Sciatic nerve (tissue), 2 donors: ENCODE data around the gene PECR. TPM values are rescaled to one million over a fixed set of nuclear protein-coding genes. Genes with fewer than 3 reads are reported as not detected.

ENCODE experiments used
- ATAC-seq: fragments of 200-7000 bp; cut with Tn5 transposase; one replicate; pipeline ENCODE4 v1.9.1; 2020; ENCODE audit warnings: mild to moderate bottlenecking, moderate library complexity
- DNase-seq: peaks from one replicate; pipeline ENCODE4 v3.0.0-alpha.2; 2020; ENCODE audit warnings: low spot score
- intact Hi-C: fragments of 100-400 bp; cut with DNase I; formaldehyde crosslinking; loops from one replicate; pipeline ENCODE4 v1.14.2; 2022
- total RNA-seq: library from RNA; stranded (reverse); fragmentation: NEBNext Ultra II Directional; extraction: Animal tissue kit (Norgen Biotek cat#: 25700); gene quantifications from one replicate; pipeline ENCODE4 v1.2.1, GENCODE V29; 2021
- donor health status: DM: no; HTN: no; CAD: no.
- donor health status: DM: no; HTN: no; CAD: no.

Gene PECR
- total RNA-seq, 1 donor from 2014 or later = 15.1 TPM

DNA sequence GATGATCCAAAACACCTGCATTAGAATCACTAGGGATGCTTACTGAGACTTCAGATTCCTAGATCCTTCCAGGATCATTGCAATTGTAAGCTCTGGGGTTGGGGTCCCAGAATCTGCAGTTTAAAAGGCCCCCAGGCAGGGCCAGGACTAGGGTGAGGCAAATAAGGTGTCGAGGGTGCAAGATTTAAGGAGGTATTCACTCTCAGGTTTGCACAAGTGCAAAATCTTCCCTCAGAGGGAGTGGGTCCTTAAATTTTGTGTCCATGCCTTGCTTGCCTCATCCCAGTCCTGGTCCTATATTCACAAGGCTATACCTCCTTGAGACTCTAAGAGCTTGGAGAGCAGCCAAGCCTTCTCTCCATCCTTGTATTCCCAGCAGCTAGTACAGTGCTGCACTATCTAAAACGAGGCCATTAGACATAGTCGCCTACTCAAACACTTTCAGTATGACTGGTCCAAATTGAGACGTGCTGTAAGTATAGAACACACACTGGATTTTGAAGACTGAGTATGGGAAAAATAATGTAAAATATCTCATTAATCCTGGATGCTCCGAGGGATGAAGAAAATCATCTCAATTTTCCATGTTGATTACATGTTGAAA is 36.6 kb downstream of the PECR start:
- intact Hi-C loops = no loop called here
- ATAC-seq (no peak), DNase-seq (no peak)

DNA sequence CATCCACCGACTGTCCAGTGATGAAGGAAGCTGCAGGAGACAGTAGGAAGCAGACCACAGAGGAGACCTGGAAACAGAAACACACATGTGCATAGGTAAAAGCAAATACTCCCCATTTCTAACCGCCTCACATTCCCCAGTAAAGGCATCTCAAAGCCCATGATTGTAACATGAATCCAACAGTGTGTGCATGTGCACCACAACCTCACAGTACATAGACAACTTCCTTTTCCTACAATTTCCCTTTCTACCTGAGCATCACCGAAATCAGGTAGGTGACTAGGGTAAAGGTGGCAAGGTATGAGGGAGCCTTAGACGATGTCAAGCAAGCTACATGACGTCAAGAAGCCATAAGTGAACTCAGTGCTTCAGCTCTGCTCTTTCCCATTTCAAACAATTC is 37.7 kb downstream of the PECR start:
- intact Hi-C loops = no loop called here
- ATAC-seq (no peak), DNase-seq (no peak)

DNA sequence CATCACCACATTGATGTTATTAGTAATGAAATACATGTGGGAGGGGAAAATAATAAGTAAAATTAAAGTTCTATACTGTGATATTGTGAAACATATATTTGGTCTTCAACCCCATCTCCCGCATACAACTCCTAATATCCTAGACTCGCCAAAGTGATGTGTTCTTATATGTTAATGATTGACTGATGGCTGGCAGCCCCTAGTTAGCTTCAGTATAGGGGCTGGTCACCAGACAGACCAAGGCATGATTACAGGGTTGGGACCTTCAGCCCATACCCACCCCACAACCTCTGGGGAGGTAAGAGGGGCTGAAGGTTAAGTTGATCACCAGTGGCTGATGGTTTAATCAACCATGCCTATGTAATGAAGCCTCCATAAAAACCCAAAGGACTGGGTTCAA is 40.2 kb downstream of the PECR start:
- ATAC-seq = no peak
- intact Hi-C loops = no loop called here
- no peak for DNase-seq

- intact Hi-C loops = no loop called here
- DNase-seq = no peak
These were observed 41.7 kb downstream of the PECR start for GRCh38 chr2:216039918-216040317.

DNA sequence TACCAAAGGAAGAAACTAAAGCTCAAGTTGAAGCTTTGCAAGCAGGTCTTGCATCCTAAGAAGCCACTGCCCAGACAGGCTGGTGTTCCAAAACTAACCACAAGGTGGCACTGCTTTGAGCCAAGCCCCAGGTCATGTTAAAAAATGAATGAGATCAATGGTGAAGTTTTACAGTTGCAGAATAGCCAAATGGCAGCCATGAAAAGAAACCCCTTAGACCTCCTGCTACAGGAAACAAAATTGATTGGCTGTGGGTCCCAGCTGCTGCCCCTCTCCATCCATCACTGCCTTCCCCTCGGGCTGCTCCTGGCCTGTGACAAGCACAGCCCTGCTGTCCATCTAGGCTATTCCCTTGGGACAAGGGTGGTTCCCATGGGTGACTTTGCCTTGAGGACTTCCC is 47.5 kb downstream of the PECR start:
- intact Hi-C loops = no loop called here
- ATAC-seq (peak; percentile 67), DNase-seq (peak; percentile 73)

More at GRCh38 chr2:216039918-216040317, 41.7 kb downstream of the PECR start:
- no peak for ATAC-seq

GRCh38 chr2:216033403-216033802 is 48.2 kb downstream of the PECR start:
- intact Hi-C loops = no loop called here
- no peak for ATAC-seq

DNA sequence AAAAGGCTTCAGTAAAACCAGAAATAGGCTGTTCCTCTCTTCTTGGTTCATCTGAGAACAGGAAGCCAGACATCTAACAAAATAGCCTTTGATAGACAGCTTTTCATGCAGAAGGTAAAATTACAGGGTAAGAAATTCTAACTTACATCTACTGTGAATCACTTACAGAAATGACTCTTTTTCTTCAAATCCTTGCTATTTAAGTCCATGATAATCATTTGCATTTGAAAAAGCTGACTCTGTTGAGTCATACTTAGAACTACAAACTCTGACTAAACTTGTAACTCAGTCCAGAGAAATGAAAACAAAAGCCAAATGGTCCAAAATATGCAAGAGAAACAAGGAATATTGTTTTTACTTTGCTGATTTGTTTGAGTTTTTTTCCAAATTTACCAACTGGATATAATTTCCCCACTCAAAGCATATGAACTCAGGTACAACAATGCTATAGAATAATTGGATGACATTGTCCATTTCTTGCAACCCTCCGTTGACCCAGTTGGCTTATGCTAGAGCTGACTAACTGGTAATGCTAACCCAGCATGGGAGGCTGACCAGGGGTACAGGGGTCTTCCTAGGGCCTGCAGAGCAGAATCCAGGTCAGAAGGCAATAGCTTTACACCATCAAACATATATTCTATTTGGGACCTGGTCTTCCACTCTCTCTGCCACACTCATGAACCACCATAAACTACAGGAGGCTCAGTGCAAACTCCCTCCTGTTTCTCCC is 49.5 kb downstream of the PECR start:
- intact Hi-C loops = no loop called here
- ATAC-seq (no peak), DNase-seq (no peak)

More at GRCh38 chr2:216033403-216033802, 48.2 kb downstream of the PECR start:
- DNase-seq = no peak

DNA sequence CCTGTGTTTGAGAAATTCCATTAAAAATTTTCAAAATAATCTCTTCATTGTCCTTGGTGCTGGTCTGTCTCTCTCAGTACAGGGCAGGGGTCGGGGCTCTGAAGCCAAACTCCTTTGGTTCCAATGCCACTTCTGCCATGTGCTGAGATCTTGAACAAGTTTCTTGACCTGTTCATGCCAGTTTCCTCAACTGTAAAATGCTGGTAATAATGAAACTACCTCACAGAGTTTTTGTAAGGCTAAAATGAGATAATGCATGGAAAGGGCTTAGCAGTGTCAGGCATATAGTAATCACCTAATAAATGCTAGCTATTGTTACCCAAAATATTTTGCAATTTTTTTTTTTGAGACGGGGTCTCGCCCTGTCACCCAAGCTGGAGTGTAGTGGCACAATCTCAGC is 51.4 kb downstream of the PECR start:
- intact Hi-C loops = no loop called here
- ATAC-seq = no peak
- no peak for DNase-seq

DNA sequence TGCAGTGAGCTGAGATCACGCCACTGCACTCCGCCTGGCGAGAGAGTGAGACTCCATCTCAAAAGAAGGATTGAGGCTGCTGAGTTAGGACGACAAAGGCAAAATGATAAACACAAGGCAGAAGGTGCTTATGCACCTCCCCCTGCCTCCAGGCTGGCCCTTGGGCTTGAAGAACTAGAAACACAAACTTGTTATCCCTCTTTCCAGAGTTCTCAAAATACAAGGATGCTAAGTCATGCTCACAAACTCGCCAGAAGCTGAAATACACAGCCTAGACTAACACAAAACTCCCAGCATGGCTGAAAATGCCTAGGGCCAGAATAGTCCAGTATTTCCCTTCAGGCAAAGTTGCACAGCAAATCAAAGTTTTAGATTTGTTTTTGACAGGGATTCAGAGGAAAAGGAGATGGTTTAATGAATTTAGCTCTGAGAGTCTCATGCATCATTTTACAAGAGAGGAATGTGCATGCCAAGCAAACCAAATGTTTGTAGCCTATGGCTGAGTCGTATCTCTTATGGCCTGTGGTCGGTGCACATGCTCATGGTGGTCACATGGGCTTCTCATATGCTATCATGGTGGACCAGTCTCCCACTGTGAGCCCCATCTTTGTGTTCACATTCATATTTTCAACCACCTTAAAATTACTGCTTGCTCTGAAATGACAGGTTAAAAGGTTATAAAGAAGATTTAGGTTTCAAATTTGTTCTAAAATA is 52.0 kb downstream of the PECR start:
- intact Hi-C loops = no loop called here
- ATAC-seq = no peak
- DNase-seq = no peak

- no peak for ATAC-seq
- intact Hi-C loops = no loop called here
- DNase-seq = no peak
These were observed 56.8 kb downstream of the PECR start for GRCh38 chr2:216024779-216025336.

- ATAC-seq = no peak
- intact Hi-C loops = no loop called here
- no peak for DNase-seq
These were observed 58.5 kb downstream of the PECR start for GRCh38 chr2:216023055-216023648.

- ATAC-seq (no peak), DNase-seq (no peak)
- intact Hi-C loops = no loop called here
These were observed 59.6 kb downstream of the PECR start for GRCh38 chr2:216021768-216022565.

GRCh38 chr2:216018709-216019108 is 62.9 kb downstream of the PECR start:
- ATAC-seq = no peak
- intact Hi-C loops = no loop called here

DNA sequence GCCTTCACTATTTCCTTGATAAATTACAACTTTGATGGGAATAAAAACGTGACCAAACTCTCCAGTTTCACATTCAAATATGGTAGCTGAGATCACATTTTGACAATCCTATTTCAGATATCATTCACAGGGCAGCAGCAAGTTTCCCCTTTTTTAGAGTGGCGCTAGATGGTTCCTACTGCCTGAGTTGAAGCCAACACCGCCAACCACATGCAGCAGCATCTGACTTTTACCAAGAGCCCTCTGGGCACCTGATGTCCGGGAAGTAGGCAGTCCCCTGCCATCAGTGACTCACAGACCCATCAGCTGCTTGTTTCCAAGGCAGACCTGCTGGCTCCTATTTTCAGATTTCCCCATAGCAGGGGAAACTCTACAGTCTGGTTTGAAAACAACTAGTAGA is 64.2 kb downstream of the PECR start:
- DNase-seq (no peak), ATAC-seq (no peak)
- intact Hi-C loops = no loop called here

More at GRCh38 chr2:216018709-216019108, 62.9 kb downstream of the PECR start:
- DNase-seq = no peak

GRCh38 chr2:216016581-216016980 is 65.0 kb downstream of the PECR start:
- intact Hi-C loops = no loop called here
- DNase-seq (no peak), ATAC-seq (no peak)

GRCh38 chr2:216015722-216016464 is 65.7 kb downstream of the PECR start:
- no peak for DNase-seq
- intact Hi-C loops = no loop called here
- ATAC-seq = no peak

DNA sequence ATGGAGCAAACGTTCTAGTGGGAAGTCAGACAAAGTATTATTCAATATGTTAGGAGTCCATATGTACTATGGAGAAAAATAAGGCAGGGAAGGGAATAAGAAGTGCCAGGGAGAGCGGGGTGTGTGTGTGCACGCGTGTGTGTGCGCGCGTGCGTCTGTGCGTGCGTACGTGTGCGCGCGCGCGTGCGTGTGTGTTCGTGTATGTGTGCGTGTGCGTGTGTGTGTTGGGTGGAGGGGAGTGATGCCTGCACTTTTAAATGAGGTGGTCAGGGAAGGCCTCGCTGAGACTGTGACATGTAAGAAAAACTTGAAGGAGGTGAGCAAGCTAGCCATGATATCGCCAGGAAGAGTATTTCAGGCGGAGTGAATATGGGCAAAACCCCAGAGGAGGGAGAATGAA is 66.6 kb downstream of the PECR start:
- DNase-seq = no peak
- intact Hi-C loops = no loop called here

DNA sequence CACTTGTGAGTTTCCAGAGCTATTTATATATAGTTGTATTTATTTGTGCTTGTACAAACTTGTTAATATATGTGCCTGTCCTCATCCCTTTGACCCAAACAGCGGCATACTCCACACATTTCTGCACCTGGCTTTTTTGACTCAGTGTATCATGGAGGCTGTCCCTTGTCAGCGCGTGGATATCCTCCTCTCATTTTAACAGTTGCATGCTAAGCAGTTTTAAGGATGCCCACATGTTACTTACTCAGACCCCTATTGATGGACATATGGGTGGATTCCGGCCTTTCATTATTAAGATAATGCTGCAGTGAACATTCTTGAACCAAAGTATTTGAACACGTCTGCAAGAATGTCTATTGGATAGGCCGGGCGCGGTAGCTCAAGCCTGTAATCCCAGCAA is 67.6 kb downstream of the PECR start:
- DNase-seq = no peak
- ATAC-seq = no peak
- intact Hi-C loops = no loop called here

More for the DNA sequence above, 66.6 kb downstream of the PECR start:
- ATAC-seq = no peak
